B cell (primary cell): ENCODE results near the gene PDE4B. TPM values are rescaled to one million over a fixed set of nuclear protein-coding genes. Genes with fewer than 3 reads are reported as not detected.

Experiments
- ATAC-seq: fragments of 200-7000 bp; cut with Tn5 transposase; one replicate; pipeline ENCODE4 v1.10.0; 2021; ENCODE audit warnings: low read depth, mild to moderate bottlenecking, moderate number of reproducible peaks, moderate library complexity
- CTCF ChIA-PET: fragments of 350-600 bp; sonication (Branson Sonifier 250); formaldehyde crosslinking; loops from one replicate; lab custom pipeline; 2021; ENCODE audit warnings: antibody characterized with exemption, inconsistent platforms; lab: Charles Lee
- POLR2A ChIA-PET: fragments of 350-600 bp; sonication (Branson Sonifier 250); formaldehyde crosslinking; loops from one replicate; lab custom pipeline; 2021; ENCODE audit warnings: antibody characterized with exemption; lab: Charles Lee
- DNase-seq: peaks from one replicate; pipeline ENCODE4 v3.0.0; 2013
- H2AFZ ChIP-seq: 2 replicates; pipeline ENCODE4 v1.6.1; 2012; ENCODE audit warnings: mild to moderate bottlenecking, low read depth, low read length; ENCODE audit not compliant: insufficient read depth, poor library complexity, severe bottlenecking
- H3K27ac ChIP-seq, 2 donors: 1 replicate in 1 of 2; 2 replicates in 1 of 2; pipeline ENCODE4 v1.5.1; 2012 to 2013; ENCODE audit warnings: low read length in 2 of 2, mild to moderate bottlenecking in 2 of 2, moderate library complexity in 1 of 2
- H3K27me3 ChIP-seq, 4 experiments: fragments of 200-600 bp in 1 of 4; sonication (generic) in 1 of 4; replicated peaks in 1 of 4; 1 replicate in 2 of 4; 2 replicates in 2 of 4; pipeline versions ENCODE4 v1.6.1 to v1.7.0; 2013 to 2016; ENCODE audit warnings: low read length in 3 of 4, mild to moderate bottlenecking in 2 of 4, mixed read lengths in 1 of 4, moderate library complexity in 1 of 4; ENCODE audit not compliant: insufficient read depth in 4 of 4, control insufficient read depth in 3 of 4; ENCODE audit errors: control extremely low read depth in 1 of 4
- H3K36me3 ChIP-seq, 2 experiments: replicated peaks in 1 of 2; 1 replicate in 1 of 2; 2 replicates in 1 of 2; pipeline versions ENCODE4 v1.6.1 to v1.7.1; 2013; ENCODE audit warnings: low read length in 1 of 2; ENCODE audit not compliant: insufficient read depth in 2 of 2, control insufficient read depth in 1 of 2; ENCODE audit errors: control extremely low read depth in 1 of 2, extremely low read depth in 1 of 2
- H3K4me1 ChIP-seq, 2 donors: fragments of 200-600 bp in 1 of 2; sonication (generic) in 1 of 2; 1 replicate in 1 of 2; 2 replicates in 1 of 2; pipeline versions ENCODE4 v1.5.1 to v1.6.1; 2013 to 2017; ENCODE audit warnings: low read length in 2 of 2; ENCODE audit not compliant: control insufficient read depth in 2 of 2, insufficient read depth in 2 of 2
- H3K4me2 ChIP-seq: replicated peaks from 2 replicates; pipeline ENCODE3; 2012; ENCODE audit warnings: mild to moderate bottlenecking, low read depth, low read length; ENCODE audit not compliant: poor library complexity, severe bottlenecking
- H3K4me3 ChIP-seq, 5 experiments: fragments of 200-600 bp in 1 of 5; sonication (generic) in 1 of 5; 1 replicate in 3 of 5; 2 replicates in 2 of 5; pipeline versions ENCODE4 v1.5.1 to v1.7.0; 2011 to 2016; ENCODE audit warnings: low read length in 4 of 5, mild to moderate bottlenecking in 4 of 5, low read depth in 2 of 5, control low read depth in 1 of 5, moderate library complexity in 1 of 5; ENCODE audit not compliant: insufficient read depth in 1 of 5; ENCODE audit errors: control extremely low read depth in 1 of 5, extremely low read depth in 1 of 5
- H3K79me2 ChIP-seq: fragments of 200-600 bp; sonication (generic); one replicate; pipeline ENCODE4 v1.6.0; 2016; ENCODE audit warnings: low read length; ENCODE audit not compliant: control insufficient read depth, insufficient read depth
- H3K9ac ChIP-seq: fragments of 200-600 bp; sonication (generic); 2 replicates; pipeline ENCODE4 v1.6.1; 2017; ENCODE audit warnings: mild to moderate bottlenecking, low read length, moderate library complexity
- H3K9me3 ChIP-seq, 3 donors: one replicate each; pipeline versions ENCODE4 v1.6.1 to v1.7.1; 2013; ENCODE audit warnings: low read length in 2 of 3; ENCODE audit not compliant: control insufficient read depth in 2 of 3, insufficient read depth in 1 of 3; ENCODE audit errors: control extremely low read depth in 1 of 3
- H4K20me1 ChIP-seq: 2 replicates; pipeline ENCODE4 v1.6.0; 2012; ENCODE audit warnings: mild to moderate bottlenecking, low read length; ENCODE audit not compliant: insufficient read depth, control insufficient read depth, poor library complexity, severe bottlenecking
- H3K27ac Mint-ChIP-seq: one replicate; pipeline ENCODE4 v1.8.0; 2021; ENCODE audit warnings: mixed read lengths
- H3K27me3 Mint-ChIP-seq: one replicate; pipeline ENCODE4 v1.8.0; 2021; ENCODE audit warnings: mixed read lengths
- H3K4me1 Mint-ChIP-seq: one replicate; pipeline ENCODE4 v1.8.0; 2021; ENCODE audit warnings: mixed read lengths
- H3K4me3 Mint-ChIP-seq: one replicate; pipeline ENCODE4 v1.8.0; 2021; ENCODE audit warnings: mixed read lengths
- H3K9me3 Mint-ChIP-seq: one replicate; pipeline ENCODE4 v1.8.0; 2022; ENCODE audit warnings: mixed read lengths; ENCODE audit not compliant: insufficient read depth
- EZH2 ChIP-seq: IDR thresholded peaks from 2 replicates; pipeline ENCODE4 v1.6.1; 2012; ENCODE audit warnings: borderline replicate concordance, low read depth, mild to moderate bottlenecking, moderate library complexity, low read length; ENCODE audit not compliant: insufficient read depth, poor library complexity, severe bottlenecking
- WGBS: methylation state at CpG from one replicate; pipeline ENCODE4 v1.1.5; 2013; ENCODE audit warnings: missing lambda C conversion rate; ENCODE audit not compliant: insufficient coverage; 5-methylcytosine and 5-hydroxymethylcytosine counted together
- intact Hi-C: fragments of 100-400 bp; cut with micrococcal nuclease; formaldehyde crosslinking; loops from one replicate; pipeline ENCODE4 v1.10.0; 2022
- polyA plus RNA-seq: library from polyadenylated mRNA; depleted of rRNA; stranded (reverse); fragments of >200 nt; gene quantifications from 2 replicates; pipeline ENCODE4 v1.2.3, GENCODE V29; 2012
- total RNA-seq, 2 donors: library from RNA; stranded (reverse); fragments of 120-200 nt in 1 of 2; gene quantifications; 1 replicate in 1 of 2; 2 replicates in 1 of 2; pipeline versions ENCODE4 v1.2.3 to v1.2.4, GENCODE V29; 2013 to 2022
- TF ChIP-seq, protein P1 (sequence below): fragments of 200-600 bp; IDR thresholded peaks from one replicate; pipeline ENCODE4 v1.8.0; 2022; ENCODE audit warnings: antibody characterized with exemption, mild to moderate bottlenecking

Gene PDE4B
- total and polyA plus RNA-seq, 2 donors (not counting 1 experiment from before 2014, with no cell fraction given) = 63.7 to 242 TPM

DNA sequence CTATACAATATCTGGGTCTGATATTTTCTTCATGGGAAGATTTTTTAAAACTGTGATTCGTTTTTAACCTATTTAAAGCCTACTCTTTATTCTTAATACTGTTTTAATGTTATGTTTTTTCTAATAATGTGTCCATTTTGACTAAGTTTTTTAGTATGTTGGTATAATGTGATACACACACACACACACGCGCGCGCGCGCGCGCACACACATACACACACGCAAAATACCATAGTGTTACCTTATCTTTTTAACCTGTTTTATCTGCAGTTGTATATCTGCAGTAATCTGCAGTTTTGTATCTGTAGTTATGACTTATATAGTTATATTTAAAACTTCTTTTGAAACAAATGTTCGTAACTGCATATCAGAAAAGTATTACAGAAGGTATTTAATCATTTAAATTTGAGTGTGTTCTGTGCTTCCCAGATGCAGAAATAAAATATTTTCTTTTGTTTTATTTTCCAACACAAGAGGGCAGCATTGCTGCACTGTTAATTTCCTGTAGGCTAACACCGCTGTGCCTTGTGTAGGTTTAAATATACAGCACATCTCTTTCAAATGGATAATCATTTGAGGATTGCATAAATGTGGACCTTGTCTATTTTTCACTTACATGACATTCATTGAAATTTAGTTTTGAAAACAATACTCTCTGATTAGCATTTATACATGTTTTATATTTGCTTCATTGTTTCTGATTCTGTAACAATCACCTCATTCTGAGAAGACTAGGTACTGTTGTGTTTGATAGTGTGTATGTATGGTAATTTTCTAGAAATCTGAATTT is 166.1 kb downstream of the PDE4B start:
- no peak overlapping the region for H3K4me3 ChIP-seq
- no peak for TF ChIP-seq EZH2
- TF ChIP-seq, protein P1, sequence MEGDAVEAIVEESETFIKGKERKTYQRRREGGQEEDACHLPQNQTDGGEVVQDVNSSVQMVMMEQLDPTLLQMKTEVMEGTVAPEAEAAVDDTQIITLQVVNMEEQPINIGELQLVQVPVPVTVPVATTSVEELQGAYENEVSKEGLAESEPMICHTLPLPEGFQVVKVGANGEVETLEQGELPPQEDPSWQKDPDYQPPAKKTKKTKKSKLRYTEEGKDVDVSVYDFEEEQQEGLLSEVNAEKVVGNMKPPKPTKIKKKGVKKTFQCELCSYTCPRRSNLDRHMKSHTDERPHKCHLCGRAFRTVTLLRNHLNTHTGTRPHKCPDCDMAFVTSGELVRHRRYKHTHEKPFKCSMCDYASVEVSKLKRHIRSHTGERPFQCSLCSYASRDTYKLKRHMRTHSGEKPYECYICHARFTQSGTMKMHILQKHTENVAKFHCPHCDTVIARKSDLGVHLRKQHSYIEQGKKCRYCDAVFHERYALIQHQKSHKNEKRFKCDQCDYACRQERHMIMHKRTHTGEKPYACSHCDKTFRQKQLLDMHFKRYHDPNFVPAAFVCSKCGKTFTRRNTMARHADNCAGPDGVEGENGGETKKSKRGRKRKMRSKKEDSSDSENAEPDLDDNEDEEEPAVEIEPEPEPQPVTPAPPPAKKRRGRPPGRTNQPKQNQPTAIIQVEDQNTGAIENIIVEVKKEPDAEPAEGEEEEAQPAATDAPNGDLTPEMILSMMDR = peak; percentile 90
- intact Hi-C loops = loop anchor here (1.0 to 10.0 kb wide), 6 partner anchors 284 to 768 kb away; no protein-coding TSS in a partner anchor
- H3K27me3 ChIP-seq = no peaks in the 10 kb centered on the region
- H3K9ac ChIP-seq = no peak overlapping the region
- H3K9me3 ChIP-seq = no peaks in the 10 kb centered on the region
- H3K79me2 ChIP-seq = no peaks in the 10 kb centered on the region
- Mint-ChIP-seq H3K27ac (no peak overlapping the region), H3K4me1 (no peaks in the 10 kb centered on the region), H3K9me3 (no peaks in the 10 kb centered on the region), H3K4me3 (no peak overlapping the region), H3K27me3 (peaks cover 8% of the 10 kb centered on the region)
- ChIA-PET CTCF (interaction anchor here (0.7 to 9.4 kb wide), 28 partner anchors 9 to 774 kb away, joined by 3 to 172 read pairs (median 5); no protein-coding TSS in a partner anchor), POLR2A (no interaction called here)
- H3K4me2 ChIP-seq = no peak overlapping the region
- H3K4me1 ChIP-seq = no peaks in the 10 kb centered on the region
- no CpG with 5 or more reads among the region's 12 CpGs for WGBS
- H3K36me3 ChIP-seq = no peaks in the 10 kb centered on the region
- H3K27ac ChIP-seq = no peak overlapping the region
- no peak overlapping the region for H2AFZ ChIP-seq
- ATAC-seq (no peak), DNase-seq (peak; percentile 69)
- H4K20me1 ChIP-seq = no peaks in the 10 kb centered on the region
